Measurements from ENCODE around the gene TMC7.
A peak's percentile ranks its signal among the peaks of the same experiment; 100 is the strongest.
"Not testable (repeated sequence)": the region's sequence is repeated elsewhere in the genome, so short reads cannot be mapped to it uniquely, and the experiment has no call there.

Gene TMC7

GRCh38 chr16:18975109-18975508, 8.6 kb upstream of the TMC7 start:
- no peak overlapping the region for H3K4me3 ChIP-seq (ENCODE audit: control insufficient read depth, low read depth, low read length)
- TF ChIP-seq, protein P1, sequence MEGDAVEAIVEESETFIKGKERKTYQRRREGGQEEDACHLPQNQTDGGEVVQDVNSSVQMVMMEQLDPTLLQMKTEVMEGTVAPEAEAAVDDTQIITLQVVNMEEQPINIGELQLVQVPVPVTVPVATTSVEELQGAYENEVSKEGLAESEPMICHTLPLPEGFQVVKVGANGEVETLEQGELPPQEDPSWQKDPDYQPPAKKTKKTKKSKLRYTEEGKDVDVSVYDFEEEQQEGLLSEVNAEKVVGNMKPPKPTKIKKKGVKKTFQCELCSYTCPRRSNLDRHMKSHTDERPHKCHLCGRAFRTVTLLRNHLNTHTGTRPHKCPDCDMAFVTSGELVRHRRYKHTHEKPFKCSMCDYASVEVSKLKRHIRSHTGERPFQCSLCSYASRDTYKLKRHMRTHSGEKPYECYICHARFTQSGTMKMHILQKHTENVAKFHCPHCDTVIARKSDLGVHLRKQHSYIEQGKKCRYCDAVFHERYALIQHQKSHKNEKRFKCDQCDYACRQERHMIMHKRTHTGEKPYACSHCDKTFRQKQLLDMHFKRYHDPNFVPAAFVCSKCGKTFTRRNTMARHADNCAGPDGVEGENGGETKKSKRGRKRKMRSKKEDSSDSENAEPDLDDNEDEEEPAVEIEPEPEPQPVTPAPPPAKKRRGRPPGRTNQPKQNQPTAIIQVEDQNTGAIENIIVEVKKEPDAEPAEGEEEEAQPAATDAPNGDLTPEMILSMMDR (IDR thresholded peaks at IDR 0.05; ENCODE audit: control insufficient read depth, insufficient read depth, low read depth, low read length, missing control alignments) = no peak
- no peak for DNase-seq (ENCODE audit: low read depth)

DNA sequence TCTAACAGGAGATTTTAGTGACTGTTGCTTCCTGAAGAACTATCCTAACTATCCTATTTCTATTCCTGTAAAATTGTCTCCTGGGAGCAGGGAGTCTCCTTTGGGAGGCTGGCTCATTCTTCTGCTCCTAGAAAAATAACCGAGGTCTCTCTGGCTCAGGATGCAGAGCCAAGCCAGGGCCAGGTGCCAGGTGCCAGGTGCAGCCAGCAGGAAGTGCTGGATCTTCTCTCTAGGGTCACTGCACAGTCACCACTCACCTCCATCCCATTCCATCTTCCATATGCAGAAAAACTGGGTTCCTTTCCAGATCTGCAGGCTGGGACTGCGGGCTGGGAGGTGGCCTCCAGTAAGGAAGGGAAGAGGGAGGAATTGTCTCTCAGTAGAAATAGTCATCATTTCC, 3.8 kb upstream of the TMC7 start:
- H3K4me3 ChIP-seq (ENCODE audit: control insufficient read depth, low read depth, low read length) = no peak overlapping the region
- DNase-seq (ENCODE audit: low read depth) = no peak
- TF ChIP-seq, protein P1 (IDR thresholded peaks at IDR 0.05; ENCODE audit: control insufficient read depth, insufficient read depth, low read depth, low read length, missing control alignments) = no peak

DNA sequence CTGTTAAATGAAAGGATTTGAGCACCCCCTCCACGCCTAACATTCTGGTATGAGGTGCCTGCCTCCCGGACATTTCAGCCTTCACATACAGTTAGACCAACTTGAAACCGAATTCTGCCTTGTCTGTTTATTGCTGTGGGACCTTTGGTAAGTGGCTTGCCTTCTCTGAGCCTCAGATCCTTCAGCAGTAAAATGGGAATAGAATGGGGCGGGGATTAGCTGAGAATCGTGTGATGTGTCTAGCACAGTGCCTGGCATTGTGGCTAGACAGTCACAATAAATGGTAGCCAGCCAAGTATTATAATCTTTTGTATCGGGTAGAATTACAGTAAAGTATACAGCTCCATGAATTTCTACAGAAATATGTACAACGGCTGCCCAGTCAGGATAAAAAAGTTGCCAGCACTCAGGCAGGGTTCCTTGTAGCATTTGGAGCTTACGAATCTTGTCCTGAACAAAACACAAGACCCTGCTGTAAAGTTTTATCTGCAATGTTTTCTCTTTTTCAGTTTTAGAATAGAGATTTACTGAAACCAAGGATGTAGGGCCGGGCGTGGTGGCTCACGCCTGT, 786 bp downstream of the TMC7 start:
- DNase-seq (ENCODE audit: low read depth) = no peak
- TF ChIP-seq, protein P1 (IDR thresholded peaks at IDR 0.05; ENCODE audit: control insufficient read depth, insufficient read depth, low read depth, low read length, missing control alignments) = no peak
- peak overlapping the region; percentile 54 for H3K4me3 ChIP-seq (ENCODE audit: control insufficient read depth, low read depth, low read length)

GRCh38 chr16:18985256-18985655, 1.5 kb downstream of the TMC7 start:
- not testable (repeated sequence) for DNase-seq (ENCODE audit: low read depth)

DNA sequence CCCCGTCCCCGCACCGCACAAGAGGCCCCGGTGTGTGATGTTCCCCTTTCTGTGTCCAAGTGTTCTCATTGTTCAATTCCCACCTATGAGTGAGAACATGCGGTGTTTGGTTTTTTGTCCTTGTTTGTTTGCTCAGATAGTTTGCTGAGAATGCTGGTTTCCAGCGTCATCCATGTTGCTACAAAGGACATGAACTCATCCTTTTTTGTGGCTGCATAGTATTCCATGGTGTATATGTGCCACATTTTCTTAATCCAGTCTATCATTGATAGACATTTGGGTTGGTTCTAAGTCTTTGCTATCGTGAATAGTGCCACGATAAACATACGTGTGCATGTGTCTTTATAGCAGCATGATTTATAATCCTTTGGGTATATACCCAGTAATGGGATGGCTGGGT, 8.0 kb downstream of the TMC7 start:
- not testable (repeated sequence) for DNase-seq (ENCODE audit: low read depth); H3K4me3 ChIP-seq (ENCODE audit: control insufficient read depth, low read depth, low read length)

More at GRCh38 chr16:18985256-18985655, 1.5 kb downstream of the TMC7 start:
- not testable (repeated sequence) for H3K4me3 ChIP-seq (ENCODE audit: control insufficient read depth, low read depth, low read length)

GRCh38 chr16:18993531-18993930, 9.8 kb downstream of the TMC7 start:
- not testable (repeated sequence) for H3K4me3 ChIP-seq (ENCODE audit: control insufficient read depth, low read depth, low read length); DNase-seq (ENCODE audit: low read depth)

DNA sequence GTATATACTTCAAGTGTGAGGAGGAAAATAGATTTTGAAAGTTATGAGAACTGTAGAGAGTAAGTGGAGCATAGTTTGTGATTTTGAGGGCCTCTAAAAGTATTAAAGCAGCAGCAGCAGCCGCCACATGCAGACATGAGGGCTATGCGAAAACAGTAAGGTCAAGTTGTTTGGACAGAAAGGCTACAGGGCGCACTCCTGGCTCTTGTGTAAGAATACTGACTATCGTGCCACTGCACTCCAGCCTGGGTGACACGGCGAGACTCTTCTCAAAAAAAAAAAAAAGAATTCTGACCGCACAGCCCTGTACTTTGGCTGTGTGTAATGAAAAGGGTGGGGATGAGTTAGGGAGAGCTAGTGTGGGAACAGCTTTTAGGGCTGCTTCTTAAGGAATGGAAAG, 10.4 kb downstream of the TMC7 start:
- not testable (repeated sequence) for H3K4me3 ChIP-seq (ENCODE audit: control insufficient read depth, low read depth, low read length); DNase-seq (ENCODE audit: low read depth)

- not testable (repeated sequence) for H3K4me3 ChIP-seq (ENCODE audit: control insufficient read depth, low read depth, low read length); DNase-seq (ENCODE audit: low read depth)
These were observed 11.7 kb downstream of the TMC7 start for GRCh38 chr16:18995406-18995805.

DNA sequence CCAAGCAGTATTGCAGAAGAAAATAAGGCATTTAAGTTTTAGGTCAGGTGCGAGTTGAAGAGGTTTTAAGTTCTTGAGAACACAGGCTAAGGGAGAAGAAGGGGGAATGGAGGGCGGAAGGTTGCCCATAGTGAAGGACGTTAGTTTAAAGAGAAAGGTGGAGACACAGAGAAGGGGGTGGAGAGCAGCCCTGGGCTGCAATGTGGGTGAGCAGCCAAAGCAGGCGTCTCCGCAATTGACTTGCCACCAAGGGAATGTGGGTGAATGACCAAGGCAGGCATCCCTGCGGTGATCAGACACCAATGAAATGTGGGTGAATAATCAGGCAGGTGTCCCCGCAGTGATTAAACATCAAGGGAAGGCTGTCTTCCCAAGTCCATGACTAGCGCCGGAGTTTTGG, 12.8 kb downstream of the TMC7 start:
- DNase-seq (ENCODE audit: low read depth); H3K4me3 ChIP-seq (ENCODE audit: control insufficient read depth, low read depth, low read length): not testable (repeated sequence)

- not testable (repeated sequence) for DNase-seq (ENCODE audit: low read depth); H3K4me3 ChIP-seq (ENCODE audit: control insufficient read depth, low read depth, low read length)
These were observed 13.3 kb downstream of the TMC7 start for GRCh38 chr16:18997001-18997400.

DNA sequence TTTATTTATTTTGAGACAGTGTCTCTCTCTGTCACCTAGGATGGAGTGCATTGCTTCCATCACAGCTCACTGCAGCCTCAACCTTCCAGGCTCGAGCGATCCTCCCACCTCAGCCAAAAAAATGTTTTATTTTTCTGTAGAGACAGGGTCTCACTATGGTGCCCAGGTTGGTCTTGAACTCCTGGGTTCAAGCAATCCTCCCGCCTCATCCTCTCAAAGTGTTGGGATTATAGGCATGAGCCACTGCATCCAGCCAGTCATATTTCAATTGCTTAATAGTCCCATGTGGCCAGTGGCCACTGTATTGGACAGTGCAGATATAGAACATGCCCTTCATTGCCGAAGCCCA, 15.3 kb downstream of the TMC7 start:
- no peak overlapping the region for H3K4me3 ChIP-seq (ENCODE audit: control insufficient read depth, low read depth, low read length)
- TF ChIP-seq, protein P1 (IDR thresholded peaks at IDR 0.05; ENCODE audit: control insufficient read depth, insufficient read depth, low read depth, low read length, missing control alignments) = no peak
- no peak for DNase-seq (ENCODE audit: low read depth)

Data from AG09309 (cell line).